Activated B cell treated with CpG ODN at 0.5 μM for 24 hours (primary cell): ENCODE results near the gene MIX23. TPM values are rescaled to one million over a fixed set of nuclear protein-coding genes. Genes with fewer than 3 reads are reported as not detected.

ENCODE experiments used
- ATAC-seq: fragments of 200-7000 bp; cut with Tn5 transposase; one replicate; pipeline ENCODE4 v1.10.0; 2021; ENCODE audit warnings: low read depth, mild to moderate bottlenecking, moderate library complexity
- CTCF ChIA-PET: fragments of 350-600 bp; sonication (Branson Sonifier 250); formaldehyde crosslinking; loops from one replicate; lab custom pipeline; 2021; ENCODE audit warnings: antibody characterized with exemption; lab: Charles Lee
- POLR2A ChIA-PET: fragments of 350-600 bp; sonication (Branson Sonifier 250); formaldehyde crosslinking; loops from one replicate; lab custom pipeline; 2021; ENCODE audit warnings: antibody characterized with exemption; lab: Charles Lee
- DNase-seq: peaks from one replicate; pipeline ENCODE4 v3.0.0; 2022
- H3K27ac Mint-ChIP-seq: one replicate; pipeline ENCODE4 v1.8.0; 2020; ENCODE audit warnings: mixed read lengths
- H3K27me3 Mint-ChIP-seq: one replicate; pipeline ENCODE4 v1.8.0; 2021; ENCODE audit warnings: mixed read lengths
- H3K36me3 Mint-ChIP-seq: one replicate; pipeline ENCODE4 v1.8.0; 2021; ENCODE audit warnings: low read depth, mixed read lengths
- H3K4me1 Mint-ChIP-seq: one replicate; pipeline ENCODE4 v1.8.0; 2021; ENCODE audit warnings: mixed read lengths
- H3K4me3 Mint-ChIP-seq: one replicate; pipeline ENCODE4 v1.8.0; 2020; ENCODE audit warnings: mild to moderate bottlenecking, mixed read lengths
- H3K9me3 Mint-ChIP-seq: one replicate; pipeline ENCODE4 v1.8.0; 2020; ENCODE audit warnings: mixed read lengths
- intact Hi-C: fragments of 100-400 bp; cut with micrococcal nuclease; formaldehyde crosslinking; loops from one replicate; pipeline ENCODE4 v1.15.1; 2024
- total RNA-seq: library from RNA; stranded (reverse); gene quantifications from 2 replicates; pipeline ENCODE4 v1.2.3, GENCODE V29; 2022
- TF ChIP-seq, protein P1 (sequence below): fragments of 200-600 bp; IDR thresholded peaks from one replicate; pipeline ENCODE4 v1.8.0; 2022; ENCODE audit warnings: antibody characterized with exemption, mild to moderate bottlenecking

MIX23 gene
- total RNA-seq, 1 donor from 2014 or later = 49.1 TPM

DNA sequence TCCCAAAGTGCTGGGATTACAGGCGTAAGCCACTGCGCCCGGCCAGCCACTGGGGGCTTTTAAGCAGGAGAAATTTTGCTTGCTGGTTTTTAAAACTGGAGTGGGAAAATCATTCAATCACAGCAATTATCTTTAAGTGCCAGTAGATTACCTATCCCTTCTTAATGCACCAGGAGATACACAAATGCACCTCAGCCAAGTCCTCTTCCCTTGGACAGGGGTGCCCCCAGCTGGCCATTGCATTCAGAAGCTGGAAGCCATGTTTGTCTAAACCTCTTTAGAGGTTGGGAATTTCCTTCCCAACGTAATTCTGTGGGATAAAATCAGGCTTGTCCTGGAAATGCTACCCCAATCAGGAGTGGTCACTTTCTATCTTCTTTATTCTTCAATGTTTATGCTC is 26.6 kb downstream of the MIX23 start:
- ATAC-seq (no peak), DNase-seq (no peak)
- CTCF ChIA-PET = interaction anchor here (1.0 kb wide), 1 partner anchor 809 kb away, joined by 3 read pairs; no protein-coding TSS in a partner anchor
- Mint-ChIP-seq H3K4me3 (no peak overlapping the region), H3K9me3 (no peaks in the 10 kb centered on the region), H3K27ac (no peak overlapping the region), H3K4me1 (no peaks in the 10 kb centered on the region), H3K27me3 (no peaks in the 10 kb centered on the region), H3K36me3 (peaks cover 26% of the 10 kb centered on the region)
- TF ChIP-seq, protein P1, sequence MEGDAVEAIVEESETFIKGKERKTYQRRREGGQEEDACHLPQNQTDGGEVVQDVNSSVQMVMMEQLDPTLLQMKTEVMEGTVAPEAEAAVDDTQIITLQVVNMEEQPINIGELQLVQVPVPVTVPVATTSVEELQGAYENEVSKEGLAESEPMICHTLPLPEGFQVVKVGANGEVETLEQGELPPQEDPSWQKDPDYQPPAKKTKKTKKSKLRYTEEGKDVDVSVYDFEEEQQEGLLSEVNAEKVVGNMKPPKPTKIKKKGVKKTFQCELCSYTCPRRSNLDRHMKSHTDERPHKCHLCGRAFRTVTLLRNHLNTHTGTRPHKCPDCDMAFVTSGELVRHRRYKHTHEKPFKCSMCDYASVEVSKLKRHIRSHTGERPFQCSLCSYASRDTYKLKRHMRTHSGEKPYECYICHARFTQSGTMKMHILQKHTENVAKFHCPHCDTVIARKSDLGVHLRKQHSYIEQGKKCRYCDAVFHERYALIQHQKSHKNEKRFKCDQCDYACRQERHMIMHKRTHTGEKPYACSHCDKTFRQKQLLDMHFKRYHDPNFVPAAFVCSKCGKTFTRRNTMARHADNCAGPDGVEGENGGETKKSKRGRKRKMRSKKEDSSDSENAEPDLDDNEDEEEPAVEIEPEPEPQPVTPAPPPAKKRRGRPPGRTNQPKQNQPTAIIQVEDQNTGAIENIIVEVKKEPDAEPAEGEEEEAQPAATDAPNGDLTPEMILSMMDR = no peak
- POLR2A ChIA-PET = no interaction called here
- intact Hi-C loops = loop anchor here (1.0 kb wide), 2 partner anchors 255 to 810 kb away; no protein-coding TSS in a partner anchor

DNA sequence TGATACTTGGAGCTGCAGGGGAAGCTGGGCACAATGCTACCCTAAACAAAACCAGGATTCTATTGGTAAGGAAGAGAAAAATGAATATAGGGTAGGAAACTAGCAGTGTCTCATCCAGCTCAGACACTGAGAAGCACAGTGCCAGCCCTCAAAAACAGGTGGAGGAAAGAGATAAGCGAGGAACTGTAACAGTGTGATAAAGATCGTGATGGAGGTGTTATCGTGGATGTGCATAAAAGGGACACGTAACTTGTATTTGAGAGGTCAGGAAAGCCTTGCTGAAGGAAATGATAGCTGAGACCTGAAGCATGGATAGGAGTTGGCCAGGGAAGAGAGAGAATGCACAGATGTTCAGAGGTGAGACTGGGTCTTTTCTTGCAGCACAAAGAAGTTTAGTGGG is 27.4 kb downstream of the MIX23 start:
- no peak overlapping the region for H3K4me3 Mint-ChIP-seq
- intact Hi-C loops = loop anchor here (1.0 kb wide), 2 partner anchors 254 to 809 kb away; no protein-coding TSS in a partner anchor
- no peak overlapping the region for H3K27ac Mint-ChIP-seq
- H3K9me3 Mint-ChIP-seq = no peaks in the 10 kb centered on the region
- H3K27me3 Mint-ChIP-seq = no peaks in the 10 kb centered on the region
- no peaks in the 10 kb centered on the region for H3K4me1 Mint-ChIP-seq
- no peak for ATAC-seq
- CTCF ChIA-PET = interaction anchor here (1.0 kb wide), 1 partner anchor 808 kb away, joined by 3 read pairs; no protein-coding TSS in a partner anchor
- POLR2A ChIA-PET = no interaction called here
- no peak for DNase-seq
- peaks cover 24% of the 10 kb centered on the region for H3K36me3 Mint-ChIP-seq
- TF ChIP-seq, protein P1 = no peak

DNA sequence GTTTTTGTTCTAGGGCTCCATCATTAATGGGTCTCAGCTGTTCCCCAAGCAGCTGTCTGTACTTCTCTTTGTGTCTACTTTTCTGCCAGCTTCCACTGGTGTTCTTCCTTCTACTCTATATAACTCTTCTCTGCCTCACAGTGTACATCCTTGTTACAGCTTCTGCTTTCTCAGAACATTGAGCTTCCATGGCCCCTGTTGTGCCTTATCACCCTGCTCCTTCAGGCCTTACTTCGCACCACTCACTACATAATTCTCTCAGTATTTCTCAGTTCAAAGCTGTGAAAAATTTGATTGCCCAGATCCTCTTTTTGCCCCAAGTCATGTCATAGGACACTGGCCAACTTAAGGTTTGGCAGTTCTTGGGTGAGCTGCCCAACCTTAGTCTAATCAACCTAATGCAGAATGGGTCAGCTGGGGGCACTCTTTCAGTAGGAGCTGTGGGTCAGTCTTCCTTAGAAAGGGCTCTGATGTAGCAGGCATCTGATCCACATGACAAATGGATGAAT is 29.1 kb downstream of the MIX23 start:
- POLR2A ChIA-PET = no interaction called here
- no peak overlapping the region for H3K27ac Mint-ChIP-seq
- no peak overlapping the region for H3K4me3 Mint-ChIP-seq
- CTCF ChIA-PET = no interaction called here
- peaks cover 18% of the 10 kb centered on the region for H3K36me3 Mint-ChIP-seq
- intact Hi-C loops = no loop called here
- TF ChIP-seq, protein P1 = no peak
- ATAC-seq (no peak), DNase-seq (no peak)
- H3K9me3 Mint-ChIP-seq = no peaks in the 10 kb centered on the region
- no peaks in the 10 kb centered on the region for H3K27me3 Mint-ChIP-seq
- no peaks in the 10 kb centered on the region for H3K4me1 Mint-ChIP-seq

DNA sequence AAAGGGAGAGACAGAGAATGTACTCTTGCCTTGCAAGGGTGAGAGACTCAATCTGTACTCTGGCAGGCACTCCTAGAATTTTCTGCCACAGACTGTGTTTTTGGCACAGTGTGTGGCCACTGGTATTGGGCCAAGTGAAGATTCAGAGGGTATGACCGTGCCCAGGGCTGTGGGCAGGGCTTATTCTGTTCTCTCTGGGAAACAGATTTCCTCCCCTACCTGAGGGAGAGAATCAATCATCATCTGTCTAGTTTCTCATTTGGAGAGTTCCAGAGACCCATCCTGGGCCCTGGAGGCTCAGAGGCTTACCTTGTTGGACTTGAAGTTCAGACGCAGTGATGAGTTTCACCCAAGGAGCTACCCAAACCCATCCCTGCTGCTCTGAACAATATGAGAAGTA is 29.8 kb downstream of the MIX23 start:
- POLR2A ChIA-PET = interaction anchor here (0.7 kb wide), 1 partner anchor 12 kb away, joined by 4 read pairs; no protein-coding TSS in a partner anchor

DNA sequence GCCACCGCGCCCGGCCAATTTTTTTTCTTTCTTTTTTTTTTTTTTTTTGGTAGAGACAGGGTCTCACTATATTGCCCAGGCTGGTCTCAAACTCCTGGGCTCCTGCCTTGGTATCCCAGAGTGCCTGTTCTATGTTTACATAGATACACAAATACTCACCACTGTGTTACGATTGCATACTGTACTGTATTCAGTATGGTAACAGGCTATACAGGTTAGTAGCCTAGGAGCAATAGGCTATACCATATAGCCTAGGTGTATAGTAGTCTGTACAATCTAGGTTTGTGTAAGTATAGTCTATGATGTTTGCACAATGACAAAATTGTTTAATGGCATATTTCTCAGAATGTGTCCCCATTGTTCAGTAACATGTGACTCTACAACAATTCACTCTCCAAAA is 31.4 kb downstream of the MIX23 start:
- TF ChIP-seq, protein P1 = no peak
- CTCF ChIA-PET = interaction anchor here (0.6 kb wide), 1 partner anchor 257 kb away, joined by 3 read pairs; no protein-coding TSS in a partner anchor
- Mint-ChIP-seq H3K4me3 (no peak overlapping the region), H3K9me3 (peaks cover 2% of the 10 kb centered on the region), H3K27me3 (no peaks in the 10 kb centered on the region), H3K27ac (no peak overlapping the region), H3K4me1 (no peaks in the 10 kb centered on the region), H3K36me3 (no peaks in the 10 kb centered on the region)
- no peak for DNase-seq
- intact Hi-C loops = no loop called here
- POLR2A ChIA-PET = no interaction called here
- no peak for ATAC-seq

More for the DNA sequence above, 29.8 kb downstream of the MIX23 start:
- no peak overlapping the region for H3K4me3 Mint-ChIP-seq
- TF ChIP-seq, protein P1 = no peak
- intact Hi-C loops = no loop called here
- no peaks in the 10 kb centered on the region for H3K9me3 Mint-ChIP-seq
- DNase-seq = no peak
- no peak overlapping the region for H3K27ac Mint-ChIP-seq
- CTCF ChIA-PET = no interaction called here
- H3K27me3 Mint-ChIP-seq = no peaks in the 10 kb centered on the region
- no peaks in the 10 kb centered on the region for H3K4me1 Mint-ChIP-seq
- H3K36me3 Mint-ChIP-seq = peaks cover 11% of the 10 kb centered on the region
- ATAC-seq = no peak
